ENCODE measurements around the gene SLC6A1.

The SLC6A1 gene

DNA sequence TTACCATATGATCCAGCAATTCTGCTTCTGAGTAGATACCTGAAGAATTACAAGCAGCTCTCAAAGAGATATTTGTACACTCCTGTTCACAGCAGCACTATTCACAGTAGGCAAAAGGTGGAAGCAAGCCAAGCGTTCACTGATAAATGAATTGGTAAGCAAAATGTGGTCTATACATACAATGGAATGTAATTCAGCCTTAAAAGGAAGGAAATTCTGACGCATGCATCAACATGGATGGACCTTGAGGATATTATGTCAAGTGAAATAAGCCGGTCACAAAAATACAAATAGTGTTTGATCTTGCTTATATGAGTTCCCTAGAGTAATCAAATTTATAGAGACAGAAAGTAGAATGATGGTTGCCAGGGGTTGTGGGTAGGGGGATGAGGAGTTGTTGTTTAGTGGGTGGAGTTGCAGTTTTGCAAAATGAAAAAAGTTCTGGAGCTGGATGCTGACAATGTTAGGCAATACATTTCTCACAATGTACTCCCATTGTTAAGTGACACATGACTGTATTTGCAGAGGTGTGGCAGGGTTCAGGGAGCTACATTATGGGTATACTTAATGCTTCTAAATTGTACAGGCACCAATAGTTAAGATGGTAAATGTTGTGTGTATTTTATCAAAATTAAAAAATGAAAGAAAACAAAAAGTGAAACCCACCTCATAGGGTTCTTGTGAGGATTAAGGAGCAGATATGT is 26.7 kb downstream of the SLC6A1 start:
- no peak for DNase-seq (ENCODE audit: low spot score)

DNA sequence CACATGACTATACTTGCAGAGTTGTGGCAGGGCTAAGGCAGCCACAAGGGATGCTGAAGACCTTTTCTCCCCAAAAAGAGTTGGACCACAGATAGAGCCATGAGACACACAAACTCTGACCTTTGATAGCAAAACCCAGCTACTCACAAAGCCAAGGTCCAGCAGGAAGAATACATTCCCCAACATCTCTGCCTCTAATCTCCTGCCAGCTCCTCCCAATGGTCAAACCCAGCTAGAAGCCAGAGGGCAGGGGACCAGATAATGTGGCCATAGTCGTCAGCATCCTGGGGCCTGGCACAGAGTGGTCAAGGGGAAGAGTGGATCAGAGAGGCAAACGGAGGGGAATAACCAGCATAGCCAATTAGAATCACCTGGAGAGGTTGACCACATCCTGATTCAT is 28.2 kb downstream of the SLC6A1 start:
- no peak for DNase-seq (ENCODE audit: low spot score)

DNA sequence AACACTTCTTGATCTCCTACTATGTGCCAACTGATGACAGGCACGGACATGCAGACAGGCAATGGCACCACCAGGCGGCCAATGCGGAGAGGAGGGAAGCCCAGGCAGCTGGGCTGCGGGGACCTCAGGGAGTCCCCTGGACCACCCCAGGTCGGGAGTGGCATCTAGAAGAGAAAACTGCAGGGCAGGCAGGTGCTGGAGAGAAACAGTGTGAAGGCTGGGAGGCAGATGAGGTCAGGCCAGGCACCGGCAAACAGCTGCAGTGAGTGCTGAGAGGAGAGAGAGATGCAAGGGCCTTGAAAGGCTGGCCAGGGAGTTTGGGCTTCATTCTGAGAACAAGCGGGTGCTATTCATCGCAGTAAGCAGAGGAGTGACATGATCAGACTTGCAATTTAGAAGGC is 29.1 kb downstream of the SLC6A1 start:
- DNase-seq (ENCODE audit: low spot score): no peak

- DNase-seq (ENCODE audit: low spot score): no peak
These were observed 29.6 kb downstream of the SLC6A1 start for GRCh38 chr3:11022115-11022514.

DNA sequence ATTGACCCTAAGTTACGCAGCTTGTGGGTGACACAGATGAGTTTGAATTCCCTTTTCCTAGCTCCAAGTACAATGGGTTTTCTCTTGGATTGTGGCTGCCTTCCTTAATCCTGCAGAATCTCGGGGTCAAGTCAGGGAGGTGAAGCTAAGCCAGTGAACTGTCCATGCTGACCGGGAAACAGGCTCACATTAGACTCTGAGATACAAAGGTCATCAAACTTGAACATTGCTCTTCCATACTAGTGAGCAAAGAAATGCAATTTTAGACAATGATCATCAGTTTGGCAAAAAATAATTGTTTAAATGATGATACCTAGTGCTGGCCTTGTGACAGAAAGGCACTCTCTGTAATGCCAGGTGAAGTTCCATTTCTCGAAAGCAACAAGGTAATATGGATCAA is 31.6 kb downstream of the SLC6A1 start:
- no peak for DNase-seq (ENCODE audit: low spot score)

- no peak for DNase-seq (ENCODE audit: low spot score)
These were observed 37.4 kb downstream of the SLC6A1 start for GRCh38 chr3:11029948-11030347.

- DNase-seq (ENCODE audit: low spot score): no peak
These were observed 41.3 kb downstream of the SLC6A1 start for GRCh38 chr3:11033871-11034270.

DNA sequence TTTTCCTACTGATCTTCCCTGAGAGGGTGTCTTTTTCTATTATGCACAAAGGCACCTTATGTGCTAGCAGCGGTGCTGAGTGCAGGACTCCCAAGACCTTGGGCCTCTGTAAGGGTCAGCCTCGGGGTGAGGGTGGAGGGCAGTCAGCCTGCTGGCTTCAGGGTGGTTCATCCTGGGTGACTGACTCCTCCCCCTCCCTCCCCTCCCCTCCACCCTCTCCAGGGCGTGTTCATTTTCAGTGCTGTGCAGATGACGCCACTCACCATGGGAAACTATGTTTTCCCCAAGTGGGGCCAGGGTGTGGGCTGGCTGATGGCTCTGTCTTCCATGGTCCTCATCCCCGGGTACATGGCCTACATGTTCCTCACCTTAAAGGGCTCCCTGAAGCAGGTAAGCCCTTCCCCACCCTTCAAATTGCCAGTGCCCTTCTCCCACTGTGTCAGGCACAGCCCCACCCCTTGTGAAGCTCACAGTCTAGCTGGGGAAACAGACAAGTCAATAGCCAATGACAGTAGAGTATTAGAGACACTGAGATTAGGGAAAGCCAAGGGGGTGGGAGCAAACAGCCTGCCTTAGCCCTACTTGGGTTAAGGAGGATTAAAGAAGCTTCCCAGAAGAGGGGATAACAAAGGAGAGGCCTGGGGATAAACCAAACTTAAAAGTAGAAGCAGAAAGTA is 41.9 kb downstream of the SLC6A1 start:
- DNase-seq (ENCODE audit: low spot score): no peak

GRCh38 chr3:11035757-11036505 is 43.4 kb downstream of the SLC6A1 start:
- DNase-seq (ENCODE audit: low spot score): no peak

DNA sequence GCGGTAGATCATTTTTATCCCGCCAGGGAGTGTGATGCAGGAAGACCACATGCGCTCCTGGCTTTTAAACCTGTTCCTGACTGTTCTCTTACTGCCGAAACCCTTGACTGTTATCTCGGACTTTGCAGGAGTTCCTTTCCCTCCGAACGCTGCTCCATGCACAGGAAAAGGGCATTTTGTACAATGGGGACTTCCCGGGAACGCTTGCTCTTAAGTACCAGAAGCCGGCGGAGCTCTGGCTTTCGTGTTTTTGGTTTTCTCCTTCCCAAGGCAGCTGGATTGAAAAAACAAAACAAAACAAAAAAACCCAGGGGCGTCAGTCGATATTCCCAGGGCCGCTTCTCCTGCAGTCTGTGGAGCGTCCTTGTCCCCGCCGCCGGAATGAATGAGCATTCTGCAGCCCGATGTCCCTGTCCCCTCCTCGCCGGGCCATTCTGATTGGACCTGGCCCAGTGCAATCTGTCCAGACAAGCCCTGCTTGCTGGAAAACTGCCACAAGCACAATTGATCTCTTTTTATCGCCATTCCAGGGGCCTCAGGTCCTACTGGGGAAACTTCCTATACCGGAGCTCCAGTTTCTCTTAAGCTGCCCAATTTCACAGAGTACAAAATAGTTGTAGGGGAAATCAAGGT is 44.8 kb downstream of the SLC6A1 start:
- no peak for DNase-seq (ENCODE audit: low spot score)

DNA sequence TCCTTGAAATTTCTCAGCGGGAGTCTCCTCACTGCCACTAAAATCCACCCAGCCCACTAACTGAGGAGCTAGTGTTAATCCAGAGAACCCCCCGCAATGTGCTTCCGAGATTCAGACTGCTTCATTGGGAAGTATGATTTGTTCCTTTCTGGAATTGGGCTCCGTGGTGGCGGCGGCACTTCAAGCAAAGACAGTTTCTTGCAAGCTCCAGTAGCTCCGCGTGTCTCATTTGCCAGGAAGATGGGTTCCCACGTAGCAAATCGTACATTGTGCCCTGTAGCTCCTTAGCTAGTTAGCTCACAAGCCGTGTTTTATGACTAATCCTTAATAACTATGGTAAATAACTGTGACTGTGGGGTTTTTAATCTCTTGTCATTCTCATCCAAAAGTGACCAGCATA is 45.4 kb downstream of the SLC6A1 start:
- no peak for DNase-seq (ENCODE audit: low spot score)

DNA sequence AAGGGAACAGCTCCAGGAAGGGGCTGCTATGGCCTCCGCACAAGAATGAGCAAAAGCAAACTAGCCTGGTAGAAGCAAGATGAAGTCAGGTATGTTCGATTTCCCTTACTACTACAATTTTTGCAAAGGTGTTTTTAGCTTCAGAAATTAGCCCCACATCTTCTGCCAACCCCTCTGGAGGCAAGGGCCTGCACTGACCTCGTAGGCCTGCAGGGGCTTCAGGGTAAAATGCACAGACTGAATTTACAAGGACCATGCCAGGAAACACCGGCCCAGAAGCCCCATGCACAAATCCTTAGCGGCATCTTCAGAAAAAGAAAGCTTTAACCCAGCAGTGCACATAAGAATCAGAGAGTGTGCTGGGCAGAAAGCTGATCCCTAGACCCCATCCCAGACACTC is 53.0 kb downstream of the SLC6A1 start:
- DNase-seq (ENCODE audit: low spot score): no peak

GRCh38 chr3:11047500-11047899 is 55.0 kb downstream of the SLC6A1 start:
- DNase-seq (ENCODE audit: low spot score): no peak

- DNase-seq (ENCODE audit: low spot score): no peak
These were observed 58.2 kb downstream of the SLC6A1 start for GRCh38 chr3:11050666-11051323.

- no peak for DNase-seq (ENCODE audit: low spot score)
These were observed 61.5 kb downstream of the SLC6A1 start for GRCh38 chr3:11053926-11054503.

DNA sequence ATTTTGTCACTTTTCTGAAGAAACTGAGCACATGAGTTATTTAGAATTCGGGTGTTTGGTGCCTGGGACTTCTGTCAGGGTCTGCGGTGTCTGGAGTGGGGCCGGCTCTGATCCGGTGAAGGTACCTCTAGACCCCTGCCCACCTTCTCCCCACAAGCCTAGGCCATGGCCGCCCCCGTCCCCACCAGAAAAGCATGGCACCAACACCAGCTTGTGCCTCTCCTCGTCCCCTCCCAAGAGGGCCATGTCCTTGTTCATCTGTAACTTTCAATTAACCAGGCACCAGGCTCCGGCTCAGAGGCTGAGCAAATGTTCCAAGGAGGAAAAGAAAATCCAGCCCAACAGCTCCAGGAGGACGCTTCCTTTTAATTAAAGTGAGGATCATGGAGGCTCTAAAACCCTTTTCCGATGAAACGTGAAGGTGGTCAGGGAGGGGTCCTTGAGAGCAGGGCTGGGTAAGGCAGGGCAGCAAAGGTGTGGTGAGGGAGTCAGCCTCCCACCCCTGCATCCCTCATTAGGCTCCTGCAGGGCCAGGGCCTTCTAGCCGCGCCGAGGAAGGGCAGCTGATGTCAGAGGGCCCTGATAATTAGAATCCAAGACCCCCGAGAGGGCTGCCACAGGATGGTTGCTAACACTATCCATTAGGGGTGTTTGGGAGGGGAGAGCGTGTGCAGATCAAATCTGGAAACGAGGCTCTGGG is 62.3 kb downstream of the SLC6A1 start:
- no peak for DNase-seq (ENCODE audit: low spot score)

- DNase-seq (ENCODE audit: low spot score): no peak
These were observed 62.9 kb downstream of the SLC6A1 start for GRCh38 chr3:11055496-11055895.

GRCh38 chr3:11056531-11057050 is 64.0 kb downstream of the SLC6A1 start:
- no peak for DNase-seq (ENCODE audit: low spot score)

DNA sequence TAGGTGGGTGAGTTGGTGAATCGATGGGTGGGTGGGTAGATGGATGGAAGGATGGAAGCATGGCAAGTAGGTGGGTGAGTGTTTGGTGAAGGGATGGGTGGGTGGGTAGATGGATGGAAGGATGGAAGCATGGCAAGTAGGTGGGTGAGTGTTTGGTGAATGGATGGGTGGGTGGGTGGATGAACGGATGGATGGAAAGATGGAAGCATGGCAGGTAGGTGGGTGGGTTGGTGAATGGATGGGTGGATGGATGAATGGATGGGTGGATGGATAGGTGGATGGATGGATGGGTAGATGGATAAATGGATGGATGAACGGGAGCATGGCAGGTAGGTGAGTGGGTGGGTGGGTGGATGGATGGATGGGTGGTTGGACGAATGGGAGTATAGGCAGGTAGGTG is 65.1 kb downstream of the SLC6A1 start:
- DNase-seq (ENCODE audit: low spot score): no peak

- peak; percentile 84 for DNase-seq (ENCODE audit: low spot score)
These were observed 66.7 kb downstream of the SLC6A1 start for GRCh38 chr3:11059090-11059798.
